Neural progenitor cell (in vitro differentiated cells): ENCODE measurements around the gene NOB1. TPM values are rescaled to one million over a fixed set of nuclear protein-coding genes. Genes with fewer than 3 reads are reported as not detected.
"Not testable (repeated sequence)": the region's sequence is repeated elsewhere in the genome, so short reads cannot be mapped to it uniquely, and the experiment has no call there.

Experiments
- DNase-seq: peaks from one replicate; pipeline ENCODE4 v3.0.0-alpha.2; 2016; ENCODE audit warnings: low spot score
- H2AFZ ChIP-seq: fragments of 200-600 bp; sonication (generic); replicated peaks from 2 replicates; pipeline ENCODE4 v1.6.1; 2016; ENCODE audit warnings: antibody characterized with exemption
- H3F3A ChIP-seq: fragments of 200-600 bp; sonication (generic); 2 replicates; pipeline ENCODE4 v1.6.1; 2016; ENCODE audit warnings: antibody characterized with exemption, low read depth
- H3K27ac ChIP-seq: fragments of 200-600 bp; sonication (generic); 2 replicates; pipeline ENCODE4 v1.5.1; 2016; ENCODE audit warnings: mild to moderate bottlenecking
- H3K27me3 ChIP-seq: fragments of 200-600 bp; sonication (generic); 2 replicates; pipeline ENCODE4 v1.6.1; 2016; ENCODE audit warnings: mild to moderate bottlenecking, moderate library complexity
- H3K36me3 ChIP-seq: fragments of 200-600 bp; sonication (generic); 2 replicates; pipeline ENCODE4 v1.5.1; 2016
- H3K4me1 ChIP-seq: fragments of 200-600 bp; sonication (generic); 2 replicates; pipeline ENCODE4 v1.6.1; 2016; ENCODE audit warnings: mixed run types
- H3K4me2 ChIP-seq: fragments of 200-600 bp; sonication (generic); 2 replicates; pipeline ENCODE4 v1.6.1; 2016
- H3K4me3 ChIP-seq: fragments of 200-600 bp; sonication (generic); 2 replicates; pipeline ENCODE4 v1.5.1; 2016
- H3K79me2 ChIP-seq: fragments of 200-600 bp; sonication (generic); 2 replicates; pipeline ENCODE4 v1.6.1; 2016; ENCODE audit warnings: low read depth
- H3K9ac ChIP-seq: fragments of 200-600 bp; sonication (generic); 2 replicates; pipeline ENCODE4 v1.6.1; 2016
- H3K9me3 ChIP-seq: fragments of 200-600 bp; sonication (generic); 2 replicates; pipeline ENCODE4 v1.5.1; 2016; ENCODE audit warnings: low read depth
- H4K20me1 ChIP-seq: fragments of 200-600 bp; sonication (generic); 2 replicates; pipeline ENCODE4 v1.6.1; 2016; ENCODE audit warnings: low read depth
- H3K27ac Mint-ChIP-seq: 3 replicates; pipeline ENCODE4 v1.8.0; 2021; ENCODE audit warnings: mixed read lengths
- H3K27me3 Mint-ChIP-seq: 2 replicates; pipeline ENCODE4 v1.8.0; 2022; ENCODE audit warnings: low read depth, mild to moderate bottlenecking, inconsistent platforms, moderate library complexity, mixed read lengths; ENCODE audit not compliant: insufficient read depth
- H3K36me3 Mint-ChIP-seq: 3 replicates; pipeline ENCODE4 v1.8.0; 2021; ENCODE audit warnings: mixed read lengths
- H3K4me1 Mint-ChIP-seq: 3 replicates; pipeline ENCODE4 v1.8.0; 2021; ENCODE audit warnings: mixed read lengths
- H3K4me3 Mint-ChIP-seq: 3 replicates; pipeline ENCODE4 v1.8.0; 2021; ENCODE audit warnings: mild to moderate bottlenecking, moderate library complexity, mixed read lengths
- H3K9me3 Mint-ChIP-seq: 3 replicates; pipeline ENCODE4 v1.8.0; 2020; ENCODE audit warnings: mixed read lengths
- CTCF ChIP-seq: fragments of 200-600 bp; sonication (generic); IDR thresholded peaks from 2 replicates; pipeline ENCODE4 v1.5.1; 2017; ENCODE audit warnings: antibody characterized with exemption, mild to moderate bottlenecking
- EZH2 ChIP-seq: fragments of 200-600 bp; sonication (generic); IDR thresholded peaks from 2 replicates; pipeline ENCODE4 v1.6.1; 2017; ENCODE audit warnings: antibody characterized with exemption, mild to moderate bottlenecking, moderate library complexity
- EZH2phosphoT487 ChIP-seq: fragments of 200-600 bp; sonication (generic); IDR thresholded peaks from 2 replicates; pipeline ENCODE4 v1.6.1; 2017; ENCODE audit warnings: antibody characterized with exemption
- total RNA-seq: library from RNA; depleted of rRNA; stranded (reverse); fragments of >200 nt; gene quantifications from 2 replicates; pipeline ENCODE4 v1.2.3, GENCODE V29; 2015; ENCODE audit warnings: low replicate concordance

The NOB1 gene
- total RNA-seq, 1 donor from 2014 or later = 30.3 TPM

GRCh38 chr16:69761983-69762813 is 7.5 kb upstream of the NOB1 start, which contains the start of gene WWP2:
Gene WWP2, plus strand, starts transcription at chr16:69762332. Its CDS starts 24,679 bp downstream, at chr16:69787011.
- peak; percentile 95 for DNase-seq
- Histone ChIP-seq H3K27ac (peak within 1 kb of the TSS; percentile 75), H3K4me3 (peak within 1 kb of the TSS; percentile 93), H3K4me1 (peaks cover 8% of the 10 kb centered on the region), H3F3A (peaks cover 16% of the 10 kb centered on the region), H2AFZ (peak within 1 kb of the TSS; percentile 96), H3K27me3 (no peaks in the 10 kb centered on the region), H3K9me3 (no peaks in the 10 kb centered on the region), H4K20me1 (no peaks in the 10 kb centered on the region), H3K9ac (peak within 1 kb of the TSS; percentile 60), H3K4me2 (peak within 1 kb of the TSS; percentile 85), H3K79me2 (peaks cover 38% of the 10 kb centered on the region), H3K36me3 (no peaks in the 10 kb centered on the region)
- TF ChIP-seq EZH2phosphoT487 (no peak), EZH2 (no peak), CTCF (no peak)
- Mint-ChIP-seq H3K4me3 (peak within 1 kb of the TSS; percentile 97), H3K27me3 (peaks cover 5% of the 10 kb centered on the region), H3K9me3 (no peaks in the 10 kb centered on the region), H3K36me3 (no peaks in the 10 kb centered on the region), H3K27ac (peak within 1 kb of the TSS; percentile 51), H3K4me1 (peaks cover 9% of the 10 kb centered on the region)

GRCh38 chr16:69757375-69757774 is 2.6 kb upstream of the NOB1 start:
- not testable (repeated sequence) for H3K4me2 ChIP-seq, H3K9ac ChIP-seq, H3K4me3 ChIP-seq, H3K27ac Mint-ChIP-seq, H3K4me3 Mint-ChIP-seq, H3K36me3 ChIP-seq, H3K9me3 ChIP-seq, H3K27me3 Mint-ChIP-seq, H3K9me3 Mint-ChIP-seq, H3K4me1 ChIP-seq, H3K27me3 ChIP-seq, H3K4me1 Mint-ChIP-seq, H3K36me3 Mint-ChIP-seq, DNase-seq, H3K27ac ChIP-seq, H4K20me1 ChIP-seq
- Histone ChIP-seq H3F3A (peaks cover 10% of the 10 kb centered on the region), H2AFZ (peak overlapping the region; percentile 35), H3K79me2 (peaks cover 24% of the 10 kb centered on the region)

- peaks cover 7% of the 10 kb centered on the region for H3F3A ChIP-seq
- no peaks in the 10 kb centered on the region for H3K9me3 ChIP-seq
- no peaks in the 10 kb centered on the region for H3K9me3 Mint-ChIP-seq
- H3K4me1 ChIP-seq = peaks cover 6% of the 10 kb centered on the region
- H4K20me1 ChIP-seq = no peaks in the 10 kb centered on the region
- H3K27ac Mint-ChIP-seq = no peak overlapping the region
- no peak overlapping the region for H3K27ac ChIP-seq
- peaks cover 8% of the 10 kb centered on the region for H3K4me1 Mint-ChIP-seq
- H3K9ac ChIP-seq = no peak overlapping the region
- no peaks in the 10 kb centered on the region for H3K27me3 ChIP-seq
- H3K27me3 Mint-ChIP-seq = peaks cover 6% of the 10 kb centered on the region
- no peak overlapping the region for H3K4me3 ChIP-seq
- H3K4me3 Mint-ChIP-seq = no peak overlapping the region
- no peak overlapping the region for H3K4me2 ChIP-seq
- H3K79me2 ChIP-seq = peaks cover 30% of the 10 kb centered on the region
- TF ChIP-seq EZH2 = no peak
- no peak for TF ChIP-seq CTCF
- no peak for TF ChIP-seq EZH2phosphoT487
- no peaks in the 10 kb centered on the region for H3K36me3 ChIP-seq
- H3K36me3 Mint-ChIP-seq = peaks cover 7% of the 10 kb centered on the region
- DNase-seq = no peak
- no peak overlapping the region for H2AFZ ChIP-seq
Measured at GRCh38 chr16:69756705-69757104, 2.0 kb upstream of the NOB1 start.

- no peak for DNase-seq
- Mint-ChIP-seq H3K4me1 (peaks cover 8% of the 10 kb centered on the region), H3K9me3 (no peaks in the 10 kb centered on the region), H3K36me3 (peaks cover 14% of the 10 kb centered on the region), H3K4me3 (peak overlapping the region; percentile 100), H3K27ac (peak overlapping the region; percentile 99), H3K27me3 (peaks cover 8% of the 10 kb centered on the region)
- Histone ChIP-seq H3K27ac (no peak overlapping the region), H3K9me3 (no peaks in the 10 kb centered on the region), H2AFZ (peak overlapping the region; percentile 82), H3K4me2 (peak overlapping the region; percentile 81), H3K4me1 (peaks cover 6% of the 10 kb centered on the region), H3K36me3 (peaks cover 3% of the 10 kb centered on the region), H3K4me3 (peak overlapping the region; percentile 68), H4K20me1 (no peaks in the 10 kb centered on the region), H3K79me2 (peaks cover 43% of the 10 kb centered on the region), H3K27me3 (no peaks in the 10 kb centered on the region), H3F3A (no peaks in the 10 kb centered on the region), H3K9ac (peak overlapping the region; percentile 80)
- TF ChIP-seq EZH2phosphoT487 = no peak
- no peak for TF ChIP-seq CTCF
- no peak for TF ChIP-seq EZH2
Measured at GRCh38 chr16:69754143-69754468, 620 bp downstream of the NOB1 start.
